ENCODE data around the gene BIRC3. TPM values are rescaled to one million over a fixed set of nuclear protein-coding genes. Genes with fewer than 3 reads are reported as not detected.

Gene BIRC3
- total and polyA plus RNA-seq, 10 donors: 35.0 to 164 (median 93.7) TPM

GRCh38 chr11:102317768-102318103 lies 452 bp downstream of the BIRC3 start:
- WGBS, 5 donors: 12 to 18% (median 17%) methylated on average over 7 of the region's 7 CpGs
- no peaks in the 10 kb centered on the region for H3K9me3 ChIP-seq
- peaks cover 0 to 22% (median 0%) of the 10 kb centered on the region in 6 donors for H3K36me3 ChIP-seq
- no peak for DNase-seq
- TF ChIP-seq CTCF (IDR thresholded peaks at IDR 0.05 in 8 of 11, conservative IDR thresholded peaks at IDR 0.05 in 3 of 11) (no peak), POLR2A (IDR thresholded peaks at IDR 0.05) (no peak), POLR2AphosphoS5 (IDR thresholded peaks at IDR 0.05) (no peak)
- H3K4me3 ChIP-seq: peak overlapping the region; percentile 55 to 83 (median 64)
- no peaks in the 10 kb centered on the region for H3K27me3 ChIP-seq (replicated peaks in 1 of 7)
- peaks cover 45 to 98% (median 84%) of the 10 kb centered on the region in 6 donors for H3K4me1 ChIP-seq
- intact Hi-C loops (cut with DNase I; ENCODE audit: low total_unique reads): no loop called here
- H3K27ac ChIP-seq: peak overlapping the region; percentile 79 to 95 (median 89)

DNA sequence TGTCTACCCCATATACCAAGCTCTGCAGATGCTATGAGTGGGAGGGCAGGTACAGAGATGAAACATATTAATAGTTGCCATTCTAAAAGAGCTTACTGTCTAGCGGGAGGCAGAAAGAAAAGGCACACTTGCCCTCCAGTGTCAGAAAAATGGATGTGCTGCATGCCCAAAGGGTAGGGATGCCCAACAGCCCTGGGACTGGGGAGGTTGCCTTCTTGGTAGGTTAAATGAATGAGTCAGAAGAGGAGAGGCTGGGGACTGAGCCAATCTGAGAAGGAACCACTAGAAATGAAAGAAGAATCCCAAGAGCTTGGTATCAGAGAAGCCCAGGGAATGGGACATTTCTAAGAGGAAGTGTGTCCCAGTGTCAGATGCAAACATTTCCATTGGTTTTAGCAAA lies 1.2 kb downstream of the BIRC3 start:
- Histone ChIP-seq H3K36me3 (peaks cover 0 to 28% (median 1%) of the 10 kb centered on the region in 6 donors), H3K9me3 (no peaks in the 10 kb centered on the region), H3K27ac (peak overlapping the region; percentile 79 to 95 (median 89)), H3K4me3 (peak overlapping the region; percentile 55 to 83 (median 64)), H3K4me1 (peaks cover 43 to 98% (median 84%) of the 10 kb centered on the region in 6 donors), H3K27me3 (replicated peaks in 1 of 7) (no peaks in the 10 kb centered on the region)
- TF ChIP-seq POLR2AphosphoS5 (IDR thresholded peaks at IDR 0.05): peak in 1 of 3 donors; percentile 63
- TF ChIP-seq POLR2A (IDR thresholded peaks at IDR 0.05): no peak
- peak in 2 of 11 experiments; percentile 14 to 28 for TF ChIP-seq CTCF (IDR thresholded peaks at IDR 0.05 in 8 of 11, conservative IDR thresholded peaks at IDR 0.05 in 3 of 11)
- 31 to 47% (median 43%) methylated on average over 1 of the region's 1 CpG for WGBS, 5 donors
- peak; percentile 69 for DNase-seq
- intact Hi-C loops (cut with DNase I; ENCODE audit: low total_unique reads): no loop called here

GRCh38 chr11:102319544-102319943 lies 2.3 kb downstream of the BIRC3 start:
- DNase-seq: no peak
- intact Hi-C loops (cut with DNase I; ENCODE audit: low total_unique reads): no loop called here
- Histone ChIP-seq H3K36me3 (peaks cover 0 to 39% (median 5%) of the 10 kb centered on the region in 6 donors), H3K9me3 (no peaks in the 10 kb centered on the region), H3K4me3 (peak overlapping the region; percentile 55 to 83 (median 64)), H3K27me3 (replicated peaks in 1 of 7) (no peaks in the 10 kb centered on the region), H3K27ac (peak overlapping the region; percentile 79 to 95 (median 89)), H3K4me1 (peaks cover 40 to 98% (median 82%) of the 10 kb centered on the region in 6 donors)
- TF ChIP-seq CTCF (IDR thresholded peaks at IDR 0.05 in 8 of 11, conservative IDR thresholded peaks at IDR 0.05 in 3 of 11) (no peak), POLR2A (IDR thresholded peaks at IDR 0.05) (no peak), POLR2AphosphoS5 (IDR thresholded peaks at IDR 0.05) (no peak)
- 36 to 62% (median 49%) methylated on average over 2 of the region's 2 CpGs for WGBS, 5 donors

DNA sequence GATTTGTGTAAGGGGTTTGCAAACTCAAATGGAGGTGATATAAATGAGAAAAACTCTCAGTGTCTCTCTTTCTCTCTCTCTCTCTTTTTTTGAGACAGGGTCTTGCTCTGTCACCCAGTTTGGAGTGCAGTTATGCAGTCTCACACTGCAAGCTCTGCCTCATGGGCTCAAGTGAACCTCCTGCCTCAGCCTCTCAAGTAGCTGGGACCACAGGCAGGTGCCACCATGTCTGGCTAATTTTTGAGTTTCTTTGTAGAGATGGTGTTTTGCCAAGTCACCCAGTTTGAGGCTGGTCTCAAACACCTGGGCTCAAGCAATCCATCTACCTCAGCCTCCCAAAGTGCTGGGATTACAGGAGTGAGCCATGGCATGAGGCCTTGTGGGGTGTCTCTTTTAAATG lies 2.9 kb downstream of the BIRC3 start:
- no peak for DNase-seq
- TF ChIP-seq POLR2A (IDR thresholded peaks at IDR 0.05) (no peak), POLR2AphosphoS5 (IDR thresholded peaks at IDR 0.05) (no peak), CTCF (IDR thresholded peaks at IDR 0.05 in 8 of 11, conservative IDR thresholded peaks at IDR 0.05 in 3 of 11) (no peak)
- intact Hi-C loops (cut with DNase I; ENCODE audit: low total_unique reads): no loop called here
- H3K4me1 ChIP-seq: peaks cover 38 to 98% (median 81%) of the 10 kb centered on the region in 6 donors
- H3K27ac ChIP-seq: peak overlapping the region; percentile 79 to 95 (median 89)
- H3K36me3 ChIP-seq: peaks cover 0 to 46% (median 11%) of the 10 kb centered on the region in 6 donors
- H3K9me3 ChIP-seq: no peaks in the 10 kb centered on the region
- H3K27me3 ChIP-seq (replicated peaks in 1 of 7): no peaks in the 10 kb centered on the region
- H3K4me3 ChIP-seq: peak overlapping the region; percentile 55 to 83 (median 64)

All from spleen (tissue), 11 donors.